GM21528 (cell line): Measurements from ENCODE around the gene PCDHGA11.
"Not testable (repeated sequence)": the region's sequence is repeated elsewhere in the genome, so short reads cannot be mapped to it uniquely, and the experiment has no call there.

ENCODE experiments used
- ATAC-seq: cut with Tn5 transposase; IDR thresholded peaks from one replicate; pipeline ENCODE4 v1.9.1; 2021; ENCODE audit warnings: mild to moderate bottlenecking, moderate library complexity; ENCODE audit not compliant: unreplicated experiment, low FRiP score

PCDHGA11 gene

DNA sequence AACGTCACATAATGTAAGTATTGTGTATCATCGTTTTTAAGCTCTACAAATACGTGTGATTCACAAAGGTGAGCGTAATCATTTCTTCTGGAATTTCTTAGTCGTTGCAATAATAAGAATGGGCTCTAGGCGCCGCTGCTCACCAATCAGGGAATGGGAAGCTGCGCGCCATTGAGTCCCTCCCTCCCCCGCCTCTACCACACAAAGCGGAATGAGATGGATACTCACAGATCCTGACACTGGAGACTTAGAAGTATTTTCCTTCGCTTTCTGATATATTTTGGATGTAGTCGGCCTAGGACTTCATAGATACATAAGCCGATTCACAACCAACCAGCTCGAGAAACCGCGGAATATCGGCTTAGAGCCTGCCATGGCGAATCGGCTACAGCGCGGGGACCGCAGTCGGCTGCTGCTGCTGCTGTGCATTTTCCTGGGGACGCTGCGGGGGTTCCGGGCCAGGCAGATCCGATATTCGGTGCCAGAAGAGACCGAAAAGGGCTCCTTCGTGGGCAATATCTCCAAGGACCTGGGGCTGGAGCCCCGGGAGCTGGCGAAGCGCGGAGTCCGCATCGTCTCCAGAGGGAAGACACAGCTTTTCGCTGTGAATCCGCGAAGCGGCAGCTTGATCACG lies at the start of gene PCDHGA11:
PCDHGA11 (plus strand) TSS at position 197 of the 634 bp plus-strand sequence; CDS start at position 374, 177 bp downstream.
- ATAC-seq = no peak

DNA sequence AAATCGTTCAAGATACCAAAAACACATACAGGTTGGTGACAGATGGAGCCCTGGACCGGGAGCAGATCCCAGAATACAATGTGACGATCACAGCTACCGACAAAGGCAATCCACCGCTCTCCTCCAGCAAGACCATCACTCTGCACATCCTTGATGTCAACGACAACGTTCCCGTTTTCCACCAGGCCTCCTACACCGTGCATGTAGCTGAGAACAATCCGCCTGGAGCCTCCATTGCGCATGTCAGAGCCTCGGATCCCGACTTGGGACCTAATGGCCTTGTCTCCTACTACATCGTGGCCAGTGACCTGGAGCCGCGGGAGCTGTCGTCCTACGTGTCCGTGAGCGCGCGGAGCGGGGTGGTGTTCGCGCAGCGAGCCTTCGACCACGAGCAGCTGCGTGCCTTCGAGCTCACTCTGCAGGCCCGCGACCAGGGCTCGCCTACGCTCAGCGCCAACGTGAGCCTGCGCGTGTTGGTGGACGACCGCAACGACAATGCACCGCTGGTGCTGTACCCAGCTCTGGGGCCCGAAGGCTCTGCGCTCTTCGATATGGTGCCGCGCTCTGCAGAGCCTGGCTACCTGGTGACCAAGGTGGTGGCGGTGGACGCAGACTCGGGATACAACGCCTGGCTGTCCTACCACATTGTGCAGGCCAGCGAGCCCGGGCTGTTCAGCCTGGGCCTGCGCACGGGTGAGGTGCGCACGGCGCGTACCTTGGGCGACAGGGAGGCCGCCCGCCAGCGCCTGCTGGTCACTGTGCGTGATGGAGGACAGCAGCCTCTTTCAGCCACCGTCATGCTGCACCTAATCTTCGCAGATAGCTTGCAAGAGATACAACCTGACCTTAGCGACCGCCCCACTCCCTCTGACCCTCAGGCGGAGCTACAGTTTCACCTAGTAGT lies 49.0 kb upstream of the PCDHGA11 start:
- no peak for ATAC-seq

DNA sequence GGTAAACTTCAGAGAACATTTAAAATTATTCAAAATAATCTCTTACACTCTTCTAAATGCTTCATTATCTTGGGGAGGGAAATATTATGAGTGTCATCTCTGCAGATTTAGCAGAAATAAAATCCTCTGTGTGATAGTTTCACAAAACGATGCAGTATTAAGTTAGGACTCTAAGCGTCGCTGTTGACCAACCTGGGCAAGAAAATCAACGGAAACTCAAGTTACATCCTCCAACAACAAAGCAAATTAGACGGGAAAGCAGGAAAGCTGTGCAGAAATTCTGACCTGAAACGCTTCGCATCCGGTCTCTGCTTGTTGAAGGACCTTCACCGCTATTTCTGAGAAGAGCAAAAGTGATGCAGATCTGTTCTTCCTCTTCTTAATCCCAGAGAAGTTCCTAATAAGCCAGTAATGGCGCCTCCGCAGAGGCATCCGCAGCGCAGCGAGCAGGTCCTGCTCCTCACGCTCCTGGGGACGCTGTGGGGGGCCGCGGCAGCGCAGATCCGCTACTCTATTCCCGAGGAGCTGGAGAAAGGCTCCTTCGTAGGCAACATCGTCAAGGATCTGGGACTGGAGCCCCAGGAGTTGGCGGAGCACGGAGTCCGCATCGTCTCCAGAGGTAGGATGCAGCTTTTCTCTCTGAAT lies 47.1 kb upstream of the PCDHGA11 start, which contains the start of gene PCDHGA6:
PCDHGA6 (plus strand) TSS at position 219 of the 645 bp plus-strand sequence; CDS start at position 412, 193 bp downstream.
- ATAC-seq = no peak

DNA sequence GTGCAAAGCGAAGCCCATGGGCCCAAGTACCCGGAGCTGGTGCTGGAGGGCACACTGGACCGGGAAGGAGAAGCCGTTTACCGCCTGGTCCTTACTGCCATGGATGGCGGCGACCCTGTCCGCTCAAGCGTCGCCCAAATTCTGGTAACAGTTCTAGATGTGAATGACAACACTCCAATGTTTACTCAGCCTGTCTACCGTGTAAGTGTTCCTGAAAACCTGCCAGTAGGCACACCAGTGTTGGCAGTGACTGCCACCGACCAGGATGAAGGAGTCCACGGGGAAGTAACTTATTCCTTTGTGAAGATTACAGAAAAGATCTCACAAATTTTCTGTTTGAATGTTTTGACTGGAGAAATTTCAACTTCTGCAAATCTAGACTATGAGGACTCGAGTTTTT lies 46.2 kb upstream of the PCDHGA11 start:
- ATAC-seq = no peak

DNA sequence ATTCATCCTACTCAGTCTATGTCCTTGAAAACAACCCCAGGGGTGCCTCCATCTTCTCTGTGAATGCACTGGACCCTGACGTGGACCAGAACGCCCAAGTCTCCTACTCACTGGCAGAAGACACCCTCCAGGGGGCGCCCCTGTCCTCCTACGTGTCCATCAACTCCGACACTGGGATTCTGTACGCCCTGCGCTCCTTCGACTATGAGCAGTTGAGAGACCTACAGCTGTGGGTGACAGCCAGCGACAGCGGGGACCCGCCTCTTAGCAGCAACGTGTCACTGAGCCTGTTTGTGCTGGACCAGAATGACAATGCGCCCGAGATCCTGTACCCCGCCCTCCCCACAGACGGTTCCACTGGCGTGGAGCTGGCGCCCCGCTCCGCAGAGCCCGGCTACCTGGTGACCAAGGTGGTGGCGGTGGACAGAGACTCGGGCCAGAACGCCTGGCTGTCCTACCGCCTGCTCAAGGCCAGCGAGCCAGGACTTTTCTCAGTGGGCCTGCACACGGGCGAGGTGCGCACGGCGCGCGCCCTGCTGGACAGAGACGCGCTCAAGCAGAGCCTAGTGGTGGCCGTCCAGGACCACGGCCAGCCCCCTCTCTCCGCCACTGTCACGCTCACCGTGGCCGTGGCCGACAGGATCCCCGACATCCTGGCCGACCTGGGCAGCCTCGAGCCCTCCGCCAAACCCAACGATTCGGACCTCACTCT lies 45.3 kb upstream of the PCDHGA11 start:
- ATAC-seq = not testable (repeated sequence)

DNA sequence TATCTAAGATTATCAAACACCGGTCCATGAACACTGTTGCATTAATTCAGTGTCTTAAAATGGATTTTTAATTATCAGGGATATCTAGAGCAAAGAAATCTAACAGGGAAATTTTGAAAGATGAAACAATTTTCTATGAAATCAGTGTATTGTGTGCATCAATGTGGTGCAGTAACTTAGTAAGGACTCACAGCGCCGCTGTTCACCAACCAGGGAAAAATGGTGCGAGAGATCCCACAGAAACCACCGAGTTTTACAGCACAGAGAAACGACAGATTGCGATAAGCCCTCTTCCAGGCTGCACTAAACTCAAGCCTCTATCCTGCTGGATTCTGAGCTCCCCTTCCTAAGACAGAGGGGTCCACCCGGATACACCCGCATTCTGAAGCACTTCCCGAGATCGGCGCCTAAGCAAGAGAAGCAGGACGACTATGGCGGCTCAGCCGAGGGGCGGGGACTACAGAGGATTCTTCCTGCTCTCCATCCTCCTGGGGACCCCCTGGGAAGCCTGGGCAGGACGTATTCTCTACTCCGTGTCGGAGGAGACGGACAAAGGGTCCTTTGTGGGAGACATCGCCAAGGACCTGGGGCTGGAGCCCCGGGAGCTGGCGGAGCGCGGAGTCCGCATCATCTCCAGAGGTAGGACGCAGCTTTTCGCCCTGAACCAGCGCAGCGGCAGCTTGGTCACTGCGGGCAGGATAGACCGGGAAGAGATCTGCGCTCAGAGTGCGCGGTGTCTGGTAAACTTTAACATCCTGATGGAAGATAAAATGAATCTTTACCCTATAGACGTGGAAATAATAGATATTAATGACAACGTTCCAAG lies 38.2 kb upstream of the PCDHGA11 start, which contains the start of gene PCDHGA7:
PCDHGA7 (plus strand) TSS at position 274 of the 826 bp plus-strand sequence; CDS start at position 432, 158 bp downstream.
- ATAC-seq = no peak

DNA sequence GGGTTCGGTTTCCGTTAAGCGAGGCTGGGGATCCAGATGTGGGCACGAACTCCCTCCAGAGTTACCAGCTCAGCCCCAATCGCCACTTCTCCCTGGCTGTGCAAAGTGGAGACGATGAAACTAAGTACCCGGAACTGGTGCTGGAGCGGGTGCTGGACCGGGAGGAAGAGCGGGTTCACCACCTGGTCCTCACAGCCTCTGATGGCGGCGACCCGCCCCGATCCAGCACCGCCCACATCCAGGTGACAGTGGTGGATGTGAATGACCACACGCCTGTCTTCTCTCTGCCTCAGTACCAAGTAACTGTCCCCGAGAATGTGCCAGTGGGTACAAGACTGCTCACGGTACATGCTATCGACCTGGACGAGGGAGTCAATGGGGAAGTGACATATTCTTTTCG lies 37.5 kb upstream of the PCDHGA11 start:
- ATAC-seq = no peak

DNA sequence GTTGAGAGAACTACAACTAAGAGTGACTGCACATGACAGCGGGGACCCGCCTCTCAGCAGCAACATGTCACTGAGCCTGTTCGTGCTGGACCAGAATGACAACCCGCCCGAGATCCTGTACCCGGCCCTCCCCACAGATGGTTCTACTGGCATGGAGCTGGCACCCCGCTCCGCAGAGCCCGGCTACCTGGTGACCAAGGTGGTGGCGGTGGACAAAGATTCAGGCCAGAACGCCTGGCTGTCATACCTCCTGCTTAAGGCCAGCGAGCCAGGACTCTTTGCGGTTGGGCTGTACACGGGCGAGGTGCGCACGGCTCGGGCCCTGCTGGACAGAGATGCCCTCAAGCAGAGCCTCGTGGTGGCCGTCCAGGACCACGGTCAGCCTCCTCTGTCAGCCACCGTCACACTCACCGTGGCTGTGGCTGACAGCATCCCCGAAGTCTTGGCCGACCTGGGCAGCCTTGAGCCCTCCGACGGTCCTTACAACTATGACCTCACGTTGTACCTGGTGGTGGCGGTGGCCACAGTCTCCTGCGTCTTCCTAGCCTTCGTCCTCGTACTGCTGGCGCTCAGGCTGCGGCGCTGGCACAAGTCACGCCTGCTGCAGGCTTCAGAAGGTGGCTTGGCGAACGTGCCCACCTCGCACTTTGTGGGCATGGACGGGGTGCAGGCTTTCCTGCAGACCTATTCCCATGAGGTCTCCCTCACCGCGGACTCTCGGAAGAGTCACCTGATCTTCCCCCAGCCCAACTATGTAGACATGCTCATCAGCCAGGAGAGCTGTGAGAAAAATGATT lies 36.2 kb upstream of the PCDHGA11 start:
- no peak for ATAC-seq

DNA sequence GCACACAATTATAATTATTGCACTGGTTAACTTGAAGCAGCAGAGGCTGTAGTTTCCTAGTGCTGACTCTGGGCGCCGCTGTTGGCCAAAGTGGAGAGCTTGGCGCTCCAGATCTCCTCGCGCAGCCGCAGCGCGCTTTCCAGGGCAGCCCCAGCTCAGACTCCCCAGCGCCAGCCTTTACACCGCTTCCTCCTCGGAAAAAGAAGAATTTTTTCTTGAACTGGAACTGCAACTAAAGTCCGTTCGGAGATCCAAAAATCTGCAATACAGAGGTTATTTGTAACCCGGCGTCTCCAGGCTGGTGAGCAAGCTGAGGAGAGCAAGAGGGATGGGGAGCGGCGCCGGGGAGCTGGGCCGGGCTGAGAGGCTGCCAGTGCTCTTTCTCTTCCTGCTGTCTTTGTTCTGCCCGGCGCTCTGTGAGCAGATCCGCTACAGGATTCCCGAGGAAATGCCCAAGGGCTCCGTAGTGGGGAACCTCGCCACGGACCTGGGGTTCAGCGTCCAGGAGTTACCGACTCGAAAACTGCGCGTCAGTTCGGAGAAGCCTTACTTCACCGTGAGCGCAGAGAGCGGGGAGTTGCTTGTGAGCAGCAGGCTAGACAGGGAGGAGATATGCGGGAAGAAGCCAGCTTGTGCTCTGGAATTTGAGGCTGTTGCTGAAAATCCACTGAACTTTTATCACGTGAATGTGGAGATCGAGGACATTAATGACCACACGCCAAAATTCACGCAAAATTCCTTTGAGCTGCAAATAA lies 33.1 kb upstream of the PCDHGA11 start, which contains the start of gene PCDHGB4:
PCDHGB4 (plus strand) TSS at position 142 of the 755 bp plus-strand sequence; CDS start at position 329, 187 bp downstream.
- not testable (repeated sequence) for ATAC-seq

DNA sequence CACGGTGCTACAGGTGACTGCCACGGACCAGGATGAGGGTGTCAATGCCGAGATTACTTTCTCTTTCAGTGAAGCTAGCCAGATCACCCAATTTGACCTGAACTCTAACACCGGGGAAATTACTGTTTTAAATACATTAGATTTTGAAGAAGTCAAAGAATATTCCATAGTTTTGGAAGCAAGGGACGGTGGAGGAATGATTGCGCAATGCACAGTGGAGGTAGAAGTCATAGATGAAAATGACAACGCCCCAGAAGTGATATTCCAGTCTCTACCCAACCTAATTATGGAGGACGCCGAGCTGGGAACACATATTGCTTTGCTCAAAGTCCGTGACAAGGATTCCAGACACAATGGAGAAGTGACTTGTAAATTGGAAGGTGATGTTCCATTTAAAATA lies 32.2 kb upstream of the PCDHGA11 start:
- no peak for ATAC-seq

DNA sequence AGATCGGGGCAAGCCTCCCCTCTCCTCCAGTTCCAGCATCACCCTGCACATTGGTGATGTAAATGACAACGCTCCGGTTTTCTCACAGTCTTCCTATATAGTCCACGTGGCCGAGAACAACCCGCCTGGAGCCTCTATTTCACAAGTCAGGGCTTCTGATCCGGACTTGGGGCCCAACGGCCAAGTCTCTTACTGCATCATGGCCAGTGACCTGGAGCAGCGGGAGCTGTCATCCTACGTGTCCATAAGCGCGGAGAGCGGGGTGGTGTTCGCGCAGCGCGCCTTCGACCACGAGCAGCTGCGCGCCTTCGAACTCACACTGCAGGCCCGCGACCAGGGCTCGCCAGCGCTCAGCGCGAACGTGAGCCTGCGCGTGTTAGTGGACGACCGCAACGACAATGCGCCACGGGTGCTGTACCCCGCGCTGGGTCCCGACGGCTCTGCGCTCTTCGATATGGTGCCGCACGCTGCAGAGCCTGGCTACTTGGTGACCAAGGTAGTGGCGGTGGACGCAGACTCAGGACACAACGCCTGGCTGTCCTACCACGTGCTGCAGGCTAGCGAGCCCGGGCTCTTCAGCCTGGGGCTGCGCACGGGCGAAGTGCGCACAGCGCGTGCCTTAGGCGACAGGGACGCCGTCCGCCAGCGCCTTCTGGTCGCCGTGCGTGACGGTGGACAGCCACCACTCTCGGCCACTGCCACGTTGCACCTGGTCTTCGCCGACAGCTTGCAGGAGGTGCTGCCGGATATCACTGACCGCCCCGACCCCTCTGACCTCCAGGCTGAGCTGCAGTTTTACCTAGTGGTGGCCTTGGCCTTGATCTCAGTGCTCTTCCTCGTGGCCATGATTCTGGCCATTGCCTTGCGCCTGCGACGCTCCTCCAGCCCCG lies 31.5 kb upstream of the PCDHGA11 start:
- ATAC-seq = no peak

DNA sequence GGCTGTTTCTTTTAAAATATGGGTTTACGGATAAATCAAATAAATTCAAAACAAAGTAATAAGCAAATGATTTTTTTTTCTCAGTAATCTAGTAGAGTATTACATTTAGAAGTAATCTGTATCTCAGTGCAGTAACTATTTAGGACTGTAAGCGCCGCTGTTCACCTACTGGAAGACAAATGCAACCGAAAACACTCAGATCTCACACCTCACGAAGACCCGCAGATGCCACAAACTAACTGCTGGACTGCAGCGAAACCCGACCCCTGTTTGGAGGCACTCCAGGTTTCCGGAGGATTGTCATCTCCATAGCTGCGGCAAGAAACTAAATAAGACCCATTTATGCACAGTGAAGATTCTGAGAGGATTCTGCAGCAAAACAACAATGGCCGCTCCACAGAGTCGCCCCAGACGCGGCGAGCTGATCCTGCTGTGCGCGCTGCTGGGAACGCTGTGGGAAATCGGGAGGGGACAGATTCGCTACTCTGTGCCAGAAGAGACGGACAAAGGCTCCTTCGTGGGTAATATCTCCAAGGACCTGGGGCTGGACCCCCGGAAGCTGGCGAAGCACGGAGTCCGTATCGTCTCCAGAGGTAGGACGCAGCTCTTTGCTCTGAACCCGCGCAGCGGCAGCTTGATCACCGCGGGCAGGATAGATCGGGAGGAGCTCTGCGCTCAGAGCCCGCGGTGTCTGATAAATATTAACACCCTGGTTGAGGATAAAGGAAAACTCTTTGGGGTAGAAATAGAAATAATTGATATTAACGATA lies 28.2 kb upstream of the PCDHGA11 start, which contains the start of gene PCDHGA8:
PCDHGA8 (plus strand) TSS at position 205 of the 770 bp plus-strand sequence; CDS start at position 386, 181 bp downstream.
- no peak for ATAC-seq

DNA sequence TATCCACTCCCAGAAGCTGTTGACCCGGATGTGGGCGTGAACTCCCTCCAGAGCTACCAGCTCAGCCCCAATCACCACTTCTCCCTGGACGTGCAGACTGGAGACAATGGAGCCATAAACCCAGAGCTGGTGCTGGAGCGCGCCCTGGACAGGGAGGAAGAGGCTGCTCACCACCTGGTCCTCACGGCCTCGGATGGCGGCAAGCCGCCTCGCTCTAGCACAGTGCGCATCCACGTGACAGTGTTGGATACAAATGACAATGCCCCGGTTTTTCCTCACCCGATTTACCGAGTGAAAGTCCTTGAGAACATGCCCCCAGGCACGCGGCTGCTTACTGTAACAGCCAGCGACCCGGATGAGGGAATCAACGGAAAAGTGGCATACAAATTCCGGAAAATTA lies 27.6 kb upstream of the PCDHGA11 start:
- no peak for ATAC-seq

DNA sequence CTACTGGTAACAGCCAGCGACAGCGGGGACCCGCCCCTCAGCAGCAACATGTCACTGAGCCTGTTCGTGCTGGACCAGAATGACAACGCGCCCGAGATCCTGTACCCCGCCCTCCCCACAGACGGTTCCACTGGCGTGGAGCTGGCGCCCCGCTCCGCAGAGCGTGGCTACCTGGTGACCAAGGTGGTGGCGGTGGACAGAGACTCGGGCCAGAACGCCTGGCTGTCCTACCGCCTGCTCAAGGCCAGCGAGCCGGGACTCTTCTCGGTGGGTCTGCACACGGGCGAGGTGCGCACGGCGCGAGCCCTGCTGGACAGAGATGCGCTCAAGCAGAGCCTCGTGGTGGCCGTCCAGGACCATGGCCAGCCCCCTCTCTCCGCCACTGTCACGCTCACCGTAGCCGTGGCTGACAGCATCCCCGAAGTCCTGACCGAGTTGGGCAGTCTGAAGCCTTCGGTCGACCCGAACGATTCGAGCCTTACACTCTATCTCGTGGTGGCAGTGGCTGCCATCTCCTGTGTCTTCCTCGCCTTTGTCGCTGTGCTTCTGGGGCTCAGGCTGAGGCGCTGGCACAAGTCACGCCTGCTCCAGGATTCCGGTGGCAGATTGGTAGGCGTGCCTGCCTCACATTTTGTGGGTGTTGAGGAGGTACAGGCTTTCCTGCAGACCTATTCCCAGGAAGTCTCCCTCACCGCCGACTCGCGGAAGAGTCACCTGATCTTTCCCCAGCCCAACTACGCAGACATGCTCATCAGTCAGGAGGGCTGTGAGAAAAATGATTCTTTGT lies 26.3 kb upstream of the PCDHGA11 start:
- not testable (repeated sequence) for ATAC-seq
